ENCODE measurements around the gene ANKRD23. TPM values are rescaled to one million over a fixed set of nuclear protein-coding genes. Genes with fewer than 3 reads are reported as not detected.

Gene ANKRD23
- total and polyA plus RNA-seq, 2 of the 13 experiments (the other 11 are each of a cell fraction or from before 2014, with no cell fraction given): 1.5 to 1.6 TPM

DNA sequence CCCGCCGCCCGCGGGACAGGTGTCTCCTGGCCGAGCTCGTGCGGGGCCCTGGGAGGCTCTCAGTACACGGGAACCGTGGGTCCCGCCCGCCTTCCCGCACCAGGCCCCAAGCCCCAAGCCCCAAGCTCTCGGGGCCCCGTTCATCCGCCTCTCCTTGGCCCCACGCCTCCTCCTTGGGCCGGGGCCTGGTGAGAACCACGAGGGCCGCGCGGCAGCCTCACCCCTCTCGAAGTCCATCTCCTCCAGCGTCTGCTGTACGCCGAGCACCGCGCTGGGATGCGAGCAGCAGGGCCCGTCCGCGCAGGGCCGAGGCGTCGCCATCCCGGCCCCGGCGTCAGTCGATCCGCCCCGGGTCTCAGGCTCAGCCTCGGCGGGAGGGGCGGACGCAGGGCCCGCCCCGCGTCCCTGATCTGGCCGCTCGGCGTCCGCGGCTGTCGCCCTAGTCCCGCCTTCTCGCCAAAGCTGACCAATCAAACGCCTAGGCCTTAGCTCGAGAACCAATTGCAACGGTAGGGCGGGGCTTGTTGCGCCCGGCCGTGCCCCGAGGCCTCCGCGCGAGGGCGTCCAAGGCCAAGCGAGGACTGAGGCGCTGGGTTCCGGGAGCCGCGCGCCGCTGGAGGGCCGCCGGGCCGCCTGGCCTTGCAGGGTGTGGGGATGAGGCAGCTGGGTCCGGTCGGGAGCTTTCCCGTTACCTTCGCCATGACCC, 14.0 kb upstream of the ANKRD23 start, which contains the start of gene ANKRD39 (continued):
- TF ChIP-seq ZHX1 (CRISPR knock-in tag; IDR thresholded peaks at IDR 0.05; ENCODE audit: low read depth): peak; percentile 87
- TF ChIP-seq CEBPB (IDR thresholded peaks at IDR 0.05; ENCODE audit: borderline replicate concordance, low read depth, low read length): no peak
- peak; percentile 81; the same call in 1 of the 2 replicates for TF ChIP-seq TMF1 (CRISPR knock-in tag; IDR thresholded peaks at IDR 0.05; ENCODE audit: low read depth)
- peak; percentile 11; the same call in 1 of the 2 replicates for TF ChIP-seq HMG20B (CRISPR knock-in tag; conservative IDR thresholded peaks at IDR 0.05)
- no peak for TF ChIP-seq CENPX (CRISPR knock-in tag; IDR thresholded peaks at IDR 0.05)
- TF ChIP-seq PPARG (CRISPR knock-in tag; conservative IDR thresholded peaks at IDR 0.05): no peak; the same call in 1 of the 2 replicates
- TF ChIP-seq ZNF136 (CRISPR knock-in tag; IDR thresholded peaks at IDR 0.05; ENCODE audit: low read depth): 0 out of 2 replicates have a peak, but pooled peaks have one; percentile 49
- TF ChIP-seq IRF2 (CRISPR knock-in tag; IDR thresholded peaks at IDR 0.05): peak; percentile 79
- TF ChIP-seq, protein P1, sequence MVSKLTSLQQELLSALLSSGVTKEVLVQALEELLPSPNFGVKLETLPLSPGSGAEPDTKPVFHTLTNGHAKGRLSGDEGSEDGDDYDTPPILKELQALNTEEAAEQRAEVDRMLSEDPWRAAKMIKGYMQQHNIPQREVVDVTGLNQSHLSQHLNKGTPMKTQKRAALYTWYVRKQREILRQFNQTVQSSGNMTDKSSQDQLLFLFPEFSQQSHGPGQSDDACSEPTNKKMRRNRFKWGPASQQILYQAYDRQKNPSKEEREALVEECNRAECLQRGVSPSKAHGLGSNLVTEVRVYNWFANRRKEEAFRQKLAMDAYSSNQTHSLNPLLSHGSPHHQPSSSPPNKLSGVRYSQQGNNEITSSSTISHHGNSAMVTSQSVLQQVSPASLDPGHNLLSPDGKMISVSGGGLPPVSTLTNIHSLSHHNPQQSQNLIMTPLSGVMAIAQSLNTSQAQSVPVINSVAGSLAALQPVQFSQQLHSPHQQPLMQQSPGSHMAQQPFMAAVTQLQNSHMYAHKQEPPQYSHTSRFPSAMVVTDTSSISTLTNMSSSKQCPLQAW (CRISPR knock-in tag; IDR thresholded peaks at IDR 0.05): peak; percentile 92
- peak; percentile 82; the same call in 1 of the 2 replicates for TF ChIP-seq ZXDC (CRISPR knock-in tag; IDR thresholded peaks at IDR 0.05)
- TF ChIP-seq, protein P2, sequence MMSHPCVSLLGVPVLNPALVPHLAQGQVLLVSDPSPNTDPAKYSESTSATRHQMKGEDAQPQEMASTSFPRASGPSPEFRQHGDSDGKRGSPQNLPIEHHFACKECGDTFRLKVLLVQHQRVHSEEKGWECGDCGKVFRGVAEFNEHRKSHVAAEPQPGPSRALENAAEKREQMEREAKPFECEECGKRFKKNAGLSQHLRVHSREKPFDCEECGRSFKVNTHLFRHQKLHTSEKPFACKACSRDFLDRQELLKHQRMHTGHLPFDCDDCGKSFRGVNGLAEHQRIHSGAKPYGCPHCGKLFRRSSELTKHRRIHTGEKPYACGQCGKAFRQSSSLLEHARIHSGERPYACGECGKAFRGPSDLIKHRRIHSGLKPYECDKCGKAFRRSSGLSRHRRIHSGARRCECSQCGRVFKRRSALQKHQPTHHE (CRISPR knock-in tag; IDR thresholded peaks at IDR 0.05; ENCODE audit: borderline replicate concordance): peak; percentile 79; the same call in 1 of the 2 replicates
- TF ChIP-seq TBL1XR1 (IDR thresholded peaks at IDR 0.05; ENCODE audit: borderline replicate concordance, low read length, partially characterized antibody): peak; percentile 66
- peak; percentile 75 for TF ChIP-seq ZBTB3 (CRISPR knock-in tag; IDR thresholded peaks at IDR 0.05; ENCODE audit: borderline replicate concordance, low read depth)
- TF ChIP-seq NFRKB (IDR thresholded peaks at IDR 0.05): no peak
- TF ChIP-seq ZNF362 (CRISPR knock-in tag; IDR thresholded peaks at IDR 0.05; ENCODE audit: borderline replicate concordance): peak; percentile 83; the same call in 1 of the 2 replicates
- TF ChIP-seq STAT5B (CRISPR knock-in tag; IDR thresholded peaks at IDR 0.05): no peak; the same call in 1 of the 2 replicates

All from HepG2 (cell line).